Measurements from ENCODE around the gene OSCAR.

GRCh38 chr19:54133312-54133956 lies 32.8 kb upstream of the OSCAR start:
- TF ChIP-seq POLR2A (IDR thresholded peaks at IDR 0.05; ENCODE audit: low read depth, low read length) (0 out of 2 replicates have a peak, but pooled peaks have one; percentile 45), POLR2AphosphoS5 (IDR thresholded peaks at IDR 0.05; ENCODE audit: low read depth, low read length) (peak; percentile 70; the same call in 1 of the 2 replicates), TAF1 (IDR thresholded peaks at IDR 0.05; ENCODE audit: borderline replicate concordance, low read depth, low read length) (no peak)

Measured in GM12892 (cell line).